SK-N-SH (cell line): ENCODE measurements around the gene EID3.

Experiments used
- CTCF ChIP-seq: fragments of 200-600 bp; sonication (generic); IDR thresholded peaks from 2 replicates; pipeline ENCODE4 v1.6.1; 2017; ENCODE audit warnings: antibody characterized with exemption, mild to moderate bottlenecking, moderate library complexity
- EP300 ChIP-seq, 2 experiments: IDR thresholded peaks; 2 replicates each; pipeline versions ENCODE4 v1.4.0 to v1.6.1; 2012; ENCODE audit warnings: borderline replicate concordance in 1 of 2, low read depth in 1 of 2, low read length in 1 of 2
- EZH2phosphoT487 ChIP-seq: fragments of 200-600 bp; sonication (generic); IDR thresholded peaks from 2 replicates; pipeline ENCODE4 v1.6.1; 2017; ENCODE audit warnings: low read depth, mixed run types, mild to moderate bottlenecking, antibody characterized with exemption, moderate library complexity, borderline replicate concordance
- FOXM1 ChIP-seq: IDR thresholded peaks from 2 replicates; pipeline ENCODE4 v1.4.0; 2012; ENCODE audit warnings: low read depth, mild to moderate bottlenecking
- GABPA ChIP-seq: IDR thresholded peaks from 2 replicates; pipeline ENCODE4 v1.4.0; 2012; ENCODE audit warnings: low read depth, mild to moderate bottlenecking
- MAX ChIP-seq: IDR thresholded peaks from 2 replicates; pipeline ENCODE4 v1.4.0; 2012; ENCODE audit warnings: low read depth
- MXI1 ChIP-seq: IDR thresholded peaks from 2 replicates; pipeline ENCODE4 v1.6.1; 2012; ENCODE audit warnings: mild to moderate bottlenecking, low read depth, low read length, improper control_type of control experiment
- PBX3 ChIP-seq: IDR thresholded peaks from 2 replicates; pipeline ENCODE4; 2012
- POLR2AphosphoS5 ChIP-seq: IDR thresholded peaks from 2 replicates; pipeline ENCODE4 v1.6.1; 2012; ENCODE audit warnings: low read depth, low read length
- RAD21 ChIP-seq: IDR thresholded peaks from 2 replicates; pipeline ENCODE4 v1.6.1; 2012; ENCODE audit warnings: mild to moderate bottlenecking, low read length
- REST ChIP-seq: IDR thresholded peaks from 2 replicates; pipeline ENCODE4 v1.6.1; 2012; ENCODE audit warnings: mild to moderate bottlenecking, low read depth, low read length, moderate library complexity
- SIN3A ChIP-seq: IDR thresholded peaks from 2 replicates; pipeline ENCODE4 v1.6.1; 2012; ENCODE audit warnings: low read depth, mild to moderate bottlenecking, low read length, moderate library complexity, borderline replicate concordance
- SMC3 ChIP-seq: IDR thresholded peaks from 2 replicates; pipeline ENCODE4 v1.6.1; 2012; ENCODE audit warnings: low read depth, low read length, improper control_type of control experiment
- TAF1 ChIP-seq: IDR thresholded peaks from 2 replicates; pipeline ENCODE4 v1.6.1; 2012; ENCODE audit warnings: low read depth, mild to moderate bottlenecking, low read length, moderate library complexity, borderline replicate concordance

- TF ChIP-seq CTCF (no peak), EP300 (IDR thresholded peaks at IDR 0.05; ENCODE audit: borderline replicate concordance in 1 of 2, low read depth in 1 of 2, low read length in 1 of 2) (no peak), EZH2phosphoT487 (no peak), MXI1 (no peak), POLR2AphosphoS5 (no peak), PBX3 (no peak), FOXM1 (no peak), REST (no peak), SMC3 (no peak), GABPA (no peak), RAD21 (no peak), TAF1 (no peak), SIN3A (no peak), MAX (no peak)
Observed at GRCh38 chr12:104344682-104345081, 41.1 kb downstream of the EID3 start.
